H1 (cell line): ENCODE results near the gene FANK1. TPM values are rescaled to one million over a fixed set of nuclear protein-coding genes. Genes with fewer than 3 reads are reported as not detected.

Experiments
- JUND ChIP-seq: IDR thresholded peaks from 2 replicates; pipeline ENCODE4 v1.6.1; 2011; ENCODE audit warnings: mild to moderate bottlenecking, improper control_type of control experiment, low read length
- MAFK ChIP-seq: IDR thresholded peaks from 2 replicates; pipeline ENCODE4 v1.6.1; 2012; ENCODE audit warnings: low read depth, mild to moderate bottlenecking, improper control_type of control experiment, low read length
- SP1 ChIP-seq: IDR thresholded peaks from 2 replicates; pipeline ENCODE4 v1.6.1; 2011; ENCODE audit warnings: low read depth, low read length
- TAF7 ChIP-seq: optimal IDR thresholded peaks from 2 replicates; pipeline ENCODE3; 2011; ENCODE audit warnings: low read depth, mild to moderate bottlenecking, inconsistent platforms, low read length, moderate library complexity, borderline replicate concordance
- polyA plus RNA-seq, 7 experiments: library from polyadenylated mRNA; depleted of rRNA in 3 of 7; stranded (reverse) in 5 of 7; unstranded in 2 of 7; fragments of >200 nt in 5 of 7; fragments of 200-250 nt in 2 of 7; gene quantifications; 1 replicate in 5 of 7; 2 replicates in 1 of 7; 4 replicates in 1 of 7; pipeline versions ENCODE4 v1.2.1 to v1.2.3, GENCODE V29; 2011 to 2013; ENCODE audit warnings: missing spikeins in 2 of 7, mixed read lengths in 2 of 7
- total RNA-seq: library from RNA; stranded (reverse); fragmentation: NEBNext Ultra II Directional; extraction: Animal tissue kit (Norgen Biotek cat#: 25700); gene quantifications from 2 replicates; pipeline ENCODE4 v1.2.1, GENCODE V29; 2021
- TF ChIP-seq, protein P1 (sequence below): fragments of 300-600 bp; sonication (generic); IDR thresholded peaks from 2 replicates; pipeline ENCODE4 v1.7.1; 2012; ENCODE audit warnings: low read length, moderate library complexity, mild to moderate bottlenecking, inconsistent platforms; ENCODE audit not compliant: insufficient replicate concordance
- TF ChIP-seq, protein P2 (sequence below): IDR thresholded peaks from 2 replicates; pipeline ENCODE4 v1.6.1; 2012; ENCODE audit warnings: inconsistent platforms

FANK1 gene
- total and polyA plus RNA-seq, 2 of the 8 experiments (the other 6 are each of a cell fraction or from before 2014, with no cell fraction given): 1.2 TPM; not detected in 1

DNA sequence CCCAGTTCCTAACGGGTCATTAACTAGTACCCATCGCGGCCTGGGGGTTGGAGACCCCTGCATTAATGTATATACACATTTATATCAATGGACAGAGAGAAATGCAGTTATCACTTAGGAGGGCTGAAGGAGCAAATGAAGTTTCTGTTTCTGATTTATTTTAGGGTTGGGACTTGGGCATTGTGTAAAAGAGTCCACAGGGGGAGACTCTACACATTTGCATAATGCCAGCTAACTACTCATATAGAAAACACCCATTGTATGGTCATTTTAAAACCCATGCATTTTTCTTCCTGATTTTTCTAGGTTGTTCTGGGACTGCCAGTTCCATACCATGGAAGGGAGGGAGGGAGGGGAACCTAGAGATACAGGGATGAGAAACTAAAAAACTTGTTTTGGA is 49.5 kb upstream of the FANK1 start (continued):
- no peak for TF ChIP-seq TAF7
- TF ChIP-seq, protein P1, sequence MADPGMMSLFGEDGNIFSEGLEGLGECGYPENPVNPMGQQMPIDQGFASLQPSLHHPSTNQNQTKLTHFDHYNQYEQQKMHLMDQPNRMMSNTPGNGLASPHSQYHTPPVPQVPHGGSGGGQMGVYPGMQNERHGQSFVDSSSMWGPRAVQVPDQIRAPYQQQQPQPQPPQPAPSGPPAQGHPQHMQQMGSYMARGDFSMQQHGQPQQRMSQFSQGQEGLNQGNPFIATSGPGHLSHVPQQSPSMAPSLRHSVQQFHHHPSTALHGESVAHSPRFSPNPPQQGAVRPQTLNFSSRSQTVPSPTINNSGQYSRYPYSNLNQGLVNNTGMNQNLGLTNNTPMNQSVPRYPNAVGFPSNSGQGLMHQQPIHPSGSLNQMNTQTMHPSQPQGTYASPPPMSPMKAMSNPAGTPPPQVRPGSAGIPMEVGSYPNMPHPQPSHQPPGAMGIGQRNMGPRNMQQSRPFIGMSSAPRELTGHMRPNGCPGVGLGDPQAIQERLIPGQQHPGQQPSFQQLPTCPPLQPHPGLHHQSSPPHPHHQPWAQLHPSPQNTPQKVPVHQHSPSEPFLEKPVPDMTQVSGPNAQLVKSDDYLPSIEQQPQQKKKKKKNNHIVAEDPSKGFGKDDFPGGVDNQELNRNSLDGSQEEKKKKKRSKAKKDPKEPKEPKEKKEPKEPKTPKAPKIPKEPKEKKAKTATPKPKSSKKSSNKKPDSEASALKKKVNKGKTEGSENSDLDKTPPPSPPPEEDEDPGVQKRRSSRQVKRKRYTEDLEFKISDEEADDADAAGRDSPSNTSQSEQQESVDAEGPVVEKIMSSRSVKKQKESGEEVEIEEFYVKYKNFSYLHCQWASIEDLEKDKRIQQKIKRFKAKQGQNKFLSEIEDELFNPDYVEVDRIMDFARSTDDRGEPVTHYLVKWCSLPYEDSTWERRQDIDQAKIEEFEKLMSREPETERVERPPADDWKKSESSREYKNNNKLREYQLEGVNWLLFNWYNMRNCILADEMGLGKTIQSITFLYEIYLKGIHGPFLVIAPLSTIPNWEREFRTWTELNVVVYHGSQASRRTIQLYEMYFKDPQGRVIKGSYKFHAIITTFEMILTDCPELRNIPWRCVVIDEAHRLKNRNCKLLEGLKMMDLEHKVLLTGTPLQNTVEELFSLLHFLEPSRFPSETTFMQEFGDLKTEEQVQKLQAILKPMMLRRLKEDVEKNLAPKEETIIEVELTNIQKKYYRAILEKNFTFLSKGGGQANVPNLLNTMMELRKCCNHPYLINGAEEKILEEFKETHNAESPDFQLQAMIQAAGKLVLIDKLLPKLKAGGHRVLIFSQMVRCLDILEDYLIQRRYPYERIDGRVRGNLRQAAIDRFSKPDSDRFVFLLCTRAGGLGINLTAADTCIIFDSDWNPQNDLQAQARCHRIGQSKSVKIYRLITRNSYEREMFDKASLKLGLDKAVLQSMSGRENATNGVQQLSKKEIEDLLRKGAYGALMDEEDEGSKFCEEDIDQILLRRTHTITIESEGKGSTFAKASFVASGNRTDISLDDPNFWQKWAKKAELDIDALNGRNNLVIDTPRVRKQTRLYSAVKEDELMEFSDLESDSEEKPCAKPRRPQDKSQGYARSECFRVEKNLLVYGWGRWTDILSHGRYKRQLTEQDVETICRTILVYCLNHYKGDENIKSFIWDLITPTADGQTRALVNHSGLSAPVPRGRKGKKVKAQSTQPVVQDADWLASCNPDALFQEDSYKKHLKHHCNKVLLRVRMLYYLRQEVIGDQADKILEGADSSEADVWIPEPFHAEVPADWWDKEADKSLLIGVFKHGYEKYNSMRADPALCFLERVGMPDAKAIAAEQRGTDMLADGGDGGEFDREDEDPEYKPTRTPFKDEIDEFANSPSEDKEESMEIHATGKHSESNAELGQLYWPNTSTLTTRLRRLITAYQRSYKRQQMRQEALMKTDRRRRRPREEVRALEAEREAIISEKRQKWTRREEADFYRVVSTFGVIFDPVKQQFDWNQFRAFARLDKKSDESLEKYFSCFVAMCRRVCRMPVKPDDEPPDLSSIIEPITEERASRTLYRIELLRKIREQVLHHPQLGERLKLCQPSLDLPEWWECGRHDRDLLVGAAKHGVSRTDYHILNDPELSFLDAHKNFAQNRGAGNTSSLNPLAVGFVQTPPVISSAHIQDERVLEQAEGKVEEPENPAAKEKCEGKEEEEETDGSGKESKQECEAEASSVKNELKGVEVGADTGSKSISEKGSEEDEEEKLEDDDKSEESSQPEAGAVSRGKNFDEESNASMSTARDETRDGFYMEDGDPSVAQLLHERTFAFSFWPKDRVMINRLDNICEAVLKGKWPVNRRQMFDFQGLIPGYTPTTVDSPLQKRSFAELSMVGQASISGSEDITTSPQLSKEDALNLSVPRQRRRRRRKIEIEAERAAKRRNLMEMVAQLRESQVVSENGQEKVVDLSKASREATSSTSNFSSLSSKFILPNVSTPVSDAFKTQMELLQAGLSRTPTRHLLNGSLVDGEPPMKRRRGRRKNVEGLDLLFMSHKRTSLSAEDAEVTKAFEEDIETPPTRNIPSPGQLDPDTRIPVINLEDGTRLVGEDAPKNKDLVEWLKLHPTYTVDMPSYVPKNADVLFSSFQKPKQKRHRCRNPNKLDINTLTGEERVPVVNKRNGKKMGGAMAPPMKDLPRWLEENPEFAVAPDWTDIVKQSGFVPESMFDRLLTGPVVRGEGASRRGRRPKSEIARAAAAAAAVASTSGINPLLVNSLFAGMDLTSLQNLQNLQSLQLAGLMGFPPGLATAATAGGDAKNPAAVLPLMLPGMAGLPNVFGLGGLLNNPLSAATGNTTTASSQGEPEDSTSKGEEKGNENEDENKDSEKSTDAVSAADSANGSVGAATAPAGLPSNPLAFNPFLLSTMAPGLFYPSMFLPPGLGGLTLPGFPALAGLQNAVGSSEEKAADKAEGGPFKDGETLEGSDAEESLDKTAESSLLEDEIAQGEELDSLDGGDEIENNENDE: no peak
- TF ChIP-seq, protein P2, sequence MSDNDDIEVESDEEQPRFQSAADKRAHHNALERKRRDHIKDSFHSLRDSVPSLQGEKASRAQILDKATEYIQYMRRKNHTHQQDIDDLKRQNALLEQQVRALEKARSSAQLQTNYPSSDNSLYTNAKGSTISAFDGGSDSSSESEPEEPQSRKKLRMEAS: no peak
- TF ChIP-seq JUND: no peak
- no peak for TF ChIP-seq SP1
- TF ChIP-seq MAFK: no peak
